GM19035 (cell line): ENCODE results near the gene UCN2.

Source experiments
- ATAC-seq: cut with Tn5 transposase; IDR thresholded peaks from one replicate; pipeline ENCODE4 v1.9.1; 2021; ENCODE audit not compliant: unreplicated experiment

The UCN2 gene

GRCh38 chr3:48563382-48563918 is at the start of gene UCN2:
TSS of gene UCN2 (minus strand) at chr3:48563781. CDS start at chr3:48563124, 657 bp downstream.
- no peak for ATAC-seq

- ATAC-seq, result no peak
Measured at GRCh38 chr3:48612309-48612708, 48.7 kb upstream of the UCN2 start.

GRCh38 chr3:48609088-48610005 is 45.8 kb upstream of the UCN2 start, which contains the start of gene UQCRC1:
TSS of gene UQCRC1 (minus strand) at chr3:48609646. CDS start at chr3:48609620, 26 bp downstream.
- ATAC-seq, result peak; percentile 97

GRCh38 chr3:48607519-48607918 is 43.9 kb upstream of the UCN2 start:
- ATAC-seq, result no peak

GRCh38 chr3:48601622-48601994 is 38.0 kb upstream of the UCN2 start:
- no peak for ATAC-seq

GRCh38 chr3:48600711-48601621 is 37.4 kb upstream of the UCN2 start:
- ATAC-seq, result no peak

- ATAC-seq, result no peak
Measured at GRCh38 chr3:48599509-48600285, 36.1 kb upstream of the UCN2 start.

- ATAC-seq, result no peak
Measured at GRCh38 chr3:48599077-48599501, 35.5 kb upstream of the UCN2 start.

- no peak for ATAC-seq
Measured at GRCh38 chr3:48598323-48599076, 34.9 kb upstream of the UCN2 start.

- ATAC-seq, result no peak
Measured at GRCh38 chr3:48597408-48597800, 33.8 kb upstream of the UCN2 start.

GRCh38 chr3:48596676-48597407 is 33.3 kb upstream of the UCN2 start:
- ATAC-seq, result no peak

- ATAC-seq, result no peak
Measured at GRCh38 chr3:48596157-48596556, 32.6 kb upstream of the UCN2 start.

GRCh38 chr3:48595526-48596121 is 32.0 kb upstream of the UCN2 start:
- ATAC-seq, result no peak

GRCh38 chr3:48595075-48595525 is 31.5 kb upstream of the UCN2 start, which contains the start of gene COL7A1:
TSS of gene COL7A1 (minus strand) at chr3:48595329. CDS start at chr3:48595159, 170 bp downstream.
- ATAC-seq, result no peak

GRCh38 chr3:48594417-48595049 is 31.0 kb upstream of the UCN2 start:
- no peak for ATAC-seq

- no peak for ATAC-seq
Measured at GRCh38 chr3:48593337-48593736, 29.8 kb upstream of the UCN2 start.

GRCh38 chr3:48592519-48593087 is 29.0 kb upstream of the UCN2 start:
- ATAC-seq, result no peak
